GM12874 (cell line): ENCODE measurements around the gene CHKB.

Source experiments
- TF ChIP-seq, protein P1 (sequence below): IDR thresholded peaks from 2 replicates; pipeline ENCODE4 v1.5.1; 2011; ENCODE audit warnings: low read depth, mild to moderate bottlenecking, control low read depth, low read length, moderate library complexity; ENCODE audit not compliant: insufficient read depth

CHKB gene

DNA sequence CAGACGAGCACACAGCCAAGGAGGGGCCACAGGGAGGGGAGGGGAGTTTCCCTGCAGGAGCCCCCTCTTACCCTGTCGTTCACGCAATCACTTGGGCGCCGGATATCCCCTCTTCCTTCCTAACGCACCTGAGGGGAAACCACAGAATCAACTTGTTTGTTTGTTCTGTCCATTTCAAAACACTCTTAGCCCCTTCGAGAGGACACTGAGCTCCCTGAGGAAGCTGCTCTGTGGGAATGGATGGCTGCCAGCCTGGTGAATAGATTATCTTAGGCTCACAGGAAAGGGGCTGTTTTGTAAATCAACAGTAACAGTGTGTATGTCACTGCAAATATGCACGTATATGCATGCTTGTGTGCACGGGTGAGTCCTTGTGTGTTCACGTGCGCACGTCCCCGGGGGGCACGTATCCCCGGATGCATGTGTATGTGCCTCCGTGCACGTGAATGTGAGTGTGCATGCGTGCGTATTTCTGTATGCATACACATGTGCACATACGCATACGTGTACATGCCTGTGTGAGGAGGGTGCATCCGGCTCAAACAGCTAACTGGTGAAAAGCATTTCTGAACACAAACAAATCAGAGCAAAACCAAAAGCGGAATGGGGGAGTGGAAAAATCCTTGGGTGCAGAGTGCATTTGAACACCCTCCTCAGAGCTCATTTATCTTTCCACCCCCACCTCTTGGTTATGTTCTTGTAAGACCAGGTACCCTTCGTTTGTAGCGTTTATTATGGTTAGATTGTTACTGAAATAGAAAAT lies 38.1 kb upstream of the CHKB start:
- TF ChIP-seq, protein P1, sequence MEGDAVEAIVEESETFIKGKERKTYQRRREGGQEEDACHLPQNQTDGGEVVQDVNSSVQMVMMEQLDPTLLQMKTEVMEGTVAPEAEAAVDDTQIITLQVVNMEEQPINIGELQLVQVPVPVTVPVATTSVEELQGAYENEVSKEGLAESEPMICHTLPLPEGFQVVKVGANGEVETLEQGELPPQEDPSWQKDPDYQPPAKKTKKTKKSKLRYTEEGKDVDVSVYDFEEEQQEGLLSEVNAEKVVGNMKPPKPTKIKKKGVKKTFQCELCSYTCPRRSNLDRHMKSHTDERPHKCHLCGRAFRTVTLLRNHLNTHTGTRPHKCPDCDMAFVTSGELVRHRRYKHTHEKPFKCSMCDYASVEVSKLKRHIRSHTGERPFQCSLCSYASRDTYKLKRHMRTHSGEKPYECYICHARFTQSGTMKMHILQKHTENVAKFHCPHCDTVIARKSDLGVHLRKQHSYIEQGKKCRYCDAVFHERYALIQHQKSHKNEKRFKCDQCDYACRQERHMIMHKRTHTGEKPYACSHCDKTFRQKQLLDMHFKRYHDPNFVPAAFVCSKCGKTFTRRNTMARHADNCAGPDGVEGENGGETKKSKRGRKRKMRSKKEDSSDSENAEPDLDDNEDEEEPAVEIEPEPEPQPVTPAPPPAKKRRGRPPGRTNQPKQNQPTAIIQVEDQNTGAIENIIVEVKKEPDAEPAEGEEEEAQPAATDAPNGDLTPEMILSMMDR, result no peak; the same call in 1 of the 2 replicates

GRCh38 chr22:50613291-50613981 lies 30.8 kb upstream of the CHKB start:
- TF ChIP-seq, protein P1, result no peak

GRCh38 chr22:50612528-50613221 lies 30.0 kb upstream of the CHKB start:
- TF ChIP-seq, protein P1, result no peak

DNA sequence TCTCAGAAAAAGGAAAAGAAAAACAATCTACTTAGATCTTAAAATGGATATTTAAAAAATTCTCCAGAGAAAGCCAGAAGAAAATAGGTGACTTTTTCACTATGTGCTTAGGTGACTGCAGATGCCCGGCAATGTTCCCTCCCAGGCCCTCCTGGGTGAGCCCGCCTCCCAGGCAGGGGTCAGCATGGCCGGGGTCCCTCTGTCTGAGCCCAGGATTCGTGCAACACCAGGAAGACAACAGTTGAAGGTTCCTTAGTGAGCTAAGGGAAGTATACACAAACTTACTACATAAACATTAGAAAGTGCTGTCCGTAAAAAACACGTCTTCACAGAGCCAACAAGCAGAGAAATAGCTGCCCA lies 29.5 kb upstream of the CHKB start:
- TF ChIP-seq, protein P1, result no peak

DNA sequence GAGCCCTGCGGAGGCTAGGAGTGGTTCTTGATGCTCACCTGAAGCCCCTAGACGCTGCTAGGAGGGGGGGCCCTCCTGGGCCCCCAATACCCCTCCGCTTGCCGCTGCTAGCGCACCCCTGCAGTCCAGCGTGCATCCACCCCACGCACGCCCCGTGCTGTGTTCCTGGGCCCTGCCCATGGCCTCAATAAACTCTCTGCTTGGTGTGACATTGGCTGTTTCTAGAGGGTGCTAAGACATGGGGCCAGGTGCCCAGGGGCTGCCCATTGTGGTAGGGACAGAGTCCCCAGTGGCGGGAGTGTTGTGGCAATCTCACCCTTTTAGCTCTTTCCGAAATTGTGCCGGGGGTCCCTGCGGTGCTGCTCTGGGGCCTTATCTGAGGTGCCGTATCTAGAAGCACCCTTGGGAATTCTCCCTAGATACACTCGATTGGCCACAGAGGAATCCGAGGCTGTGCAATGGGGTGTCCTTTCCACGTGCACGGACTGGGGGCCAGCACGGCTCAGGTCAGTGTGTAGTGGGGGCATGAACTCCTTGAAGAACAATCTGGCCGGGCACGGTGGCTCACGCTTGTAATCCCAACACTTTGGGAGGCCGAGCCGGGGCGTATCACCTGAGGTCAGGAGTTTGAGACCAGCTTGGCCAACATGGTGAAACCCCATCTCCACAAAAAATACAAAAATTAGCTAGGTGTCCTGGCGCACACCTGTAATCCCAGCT lies 28.9 kb upstream of the CHKB start:
- TF ChIP-seq, protein P1, result no peak

- TF ChIP-seq, protein P1, result no peak
These were observed 27.9 kb upstream of the CHKB start for GRCh38 chr22:50610581-50610980.

DNA sequence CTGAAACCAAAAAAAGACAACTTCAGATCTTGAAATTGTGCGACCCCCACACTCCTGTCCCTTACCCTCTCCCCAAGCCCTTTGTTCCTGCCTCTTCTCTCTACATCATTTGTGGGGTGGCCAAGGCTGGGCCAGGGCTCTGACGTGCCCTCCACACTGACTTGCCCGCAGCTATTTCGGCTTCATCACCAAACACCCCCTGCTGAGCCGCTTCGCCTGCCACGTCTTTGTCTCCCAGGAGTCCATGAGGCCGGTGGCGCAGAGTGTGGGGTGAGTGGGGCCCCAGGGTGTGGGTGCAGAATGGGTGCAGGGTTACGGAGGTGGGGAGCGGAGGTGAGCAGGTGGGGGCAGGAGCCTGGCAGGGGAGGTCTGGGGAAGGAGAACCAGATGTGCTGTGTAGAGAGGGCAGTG lies 27.4 kb upstream of the CHKB start:
- TF ChIP-seq, protein P1, result no peak
